ENCODE results near the gene CNR1.

The CNR1 gene

GRCh38 chr6:88143421-88144157 lies 22.6 kb downstream of the CNR1 start:
- no peak for DNase-seq

GRCh38 chr6:88142297-88142668 lies 23.9 kb downstream of the CNR1 start:
- DNase-seq = no peak

GRCh38 chr6:88141561-88142296 lies 24.4 kb downstream of the CNR1 start:
- DNase-seq = no peak

GRCh38 chr6:88137915-88138314 lies 28.2 kb downstream of the CNR1 start:
- no peak for DNase-seq

- DNase-seq = no peak
These were observed 30.5 kb downstream of the CNR1 start for GRCh38 chr6:88135578-88136114.

- no peak for DNase-seq
These were observed 31.6 kb downstream of the CNR1 start for GRCh38 chr6:88134575-88134974.

DNA sequence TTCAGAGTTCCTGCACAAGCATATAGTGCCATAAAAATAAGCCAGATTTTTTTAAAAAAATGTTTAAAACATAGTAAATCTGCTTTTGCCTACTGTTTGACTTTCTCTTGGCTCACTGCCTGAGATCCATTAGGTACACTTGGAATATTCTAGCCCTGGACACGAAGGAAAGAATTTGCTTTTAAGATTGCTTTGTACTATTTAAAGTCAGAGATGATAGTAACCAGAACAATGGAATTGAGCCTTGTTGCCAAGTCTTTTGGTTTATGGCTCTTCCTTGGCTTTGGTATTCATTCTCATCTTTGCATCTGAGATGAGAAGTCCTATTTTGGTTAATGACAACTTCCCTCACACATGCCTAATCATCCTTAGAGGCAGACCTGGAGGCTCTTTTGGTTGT lies 32.4 kb downstream of the CNR1 start:
- no peak for DNase-seq

- no peak for DNase-seq
These were observed 41.1 kb downstream of the CNR1 start for GRCh38 chr6:88124925-88125557.

DNA sequence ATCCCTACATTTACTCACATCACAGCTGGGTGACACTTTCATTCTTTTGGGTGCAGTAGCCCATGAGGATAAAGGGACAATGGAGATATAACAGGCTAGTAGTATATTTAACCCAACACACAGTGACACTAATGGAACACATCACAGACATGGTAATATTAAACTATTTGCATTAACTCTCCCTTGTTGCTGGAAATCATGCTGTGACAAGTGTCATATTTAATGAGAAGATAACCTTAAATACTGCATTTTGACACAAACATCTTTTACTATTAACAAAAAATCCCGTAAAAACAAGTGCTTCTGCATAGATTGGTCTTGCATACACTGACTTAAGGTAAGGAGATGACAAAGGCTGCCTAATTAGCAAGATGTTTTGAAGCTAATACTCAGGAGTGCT lies 45.5 kb downstream of the CNR1 start:
- no peak for DNase-seq

GRCh38 chr6:88119769-88120168 lies 46.4 kb downstream of the CNR1 start:
- no peak for DNase-seq

DNA sequence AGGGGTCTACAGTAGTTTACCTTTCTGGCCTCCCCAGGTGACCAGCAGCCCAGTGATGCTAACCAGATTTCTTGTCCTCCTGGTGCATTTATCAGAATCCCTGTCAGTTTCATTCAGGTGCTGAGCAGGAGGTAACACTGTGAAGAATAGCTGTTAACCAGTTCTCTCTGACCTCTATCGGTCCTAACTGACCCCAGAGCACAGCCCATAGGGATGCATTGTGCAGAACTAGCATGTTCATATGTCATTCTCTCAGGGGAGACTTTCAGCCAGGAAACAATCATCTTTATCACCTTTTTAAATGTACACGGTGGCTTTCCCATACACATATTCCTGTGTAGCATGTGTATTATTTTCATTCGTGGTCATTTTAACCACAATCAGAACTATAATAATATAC lies 49.9 kb downstream of the CNR1 start:
- no peak for DNase-seq

DNA sequence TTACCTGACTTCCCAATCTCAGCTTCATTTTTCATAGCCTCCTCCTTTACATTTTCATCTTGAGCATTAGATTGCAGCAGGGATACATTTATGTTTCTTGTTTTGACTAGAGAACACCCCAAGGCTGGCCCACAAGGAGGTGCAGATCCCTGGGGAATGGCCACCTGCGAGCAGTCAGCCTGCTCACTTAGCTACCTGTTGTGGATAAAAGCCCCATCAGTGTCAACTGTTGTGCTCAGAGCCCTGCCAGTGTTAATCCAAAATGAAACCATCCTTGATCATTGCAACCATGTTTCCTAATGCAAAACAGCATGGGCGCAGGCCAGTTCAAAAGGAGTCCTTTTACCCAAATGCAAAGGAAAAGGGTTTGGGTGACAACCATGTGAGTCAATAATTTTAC lies 50.8 kb downstream of the CNR1 start:
- DNase-seq = no peak

- no peak for DNase-seq
These were observed 51.3 kb downstream of the CNR1 start for GRCh38 chr6:88114838-88115237.

DNA sequence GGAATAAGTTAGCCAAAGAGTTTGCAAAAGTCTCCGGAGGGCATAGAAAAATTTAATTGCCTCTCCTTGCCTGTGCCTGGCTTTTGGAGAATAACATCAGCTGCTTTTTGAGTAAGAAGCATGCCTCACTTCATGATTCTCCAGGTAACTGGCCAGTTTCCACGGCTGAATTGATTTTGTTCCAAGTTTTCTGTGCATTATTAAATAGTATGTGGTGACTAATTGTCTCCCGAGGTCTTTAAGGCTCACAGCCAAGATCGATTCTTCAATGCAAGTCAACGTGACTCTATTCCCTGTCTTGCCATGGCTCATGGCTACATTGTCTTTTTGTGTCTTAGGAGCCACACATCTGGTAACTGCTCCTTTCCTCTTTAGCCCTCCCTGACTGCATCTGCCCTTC lies 54.2 kb downstream of the CNR1 start:
- peak in 1 of 2 experiments; percentile 84 for DNase-seq

DNA sequence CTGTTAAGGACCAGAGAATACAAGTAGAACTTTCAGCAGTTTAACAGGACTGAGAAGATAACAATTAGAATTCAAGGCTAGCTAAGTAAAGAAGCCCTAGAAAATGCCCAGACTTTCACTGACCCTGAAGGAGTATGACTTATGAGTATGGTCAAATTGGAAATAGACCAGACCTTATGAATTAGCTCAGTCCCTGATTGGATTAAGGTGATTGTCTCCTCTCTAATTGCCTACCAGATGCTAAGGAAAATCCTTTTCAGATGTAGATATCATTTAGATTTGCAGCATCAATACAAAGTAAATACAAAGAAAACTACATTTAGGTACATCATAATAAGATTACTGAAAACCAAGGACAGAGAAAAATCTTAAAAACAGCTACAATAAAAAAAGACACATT lies 58.9 kb downstream of the CNR1 start:
- DNase-seq = no peak

- no peak for DNase-seq
These were observed 60.3 kb downstream of the CNR1 start for GRCh38 chr6:88105741-88106340.
